ENCODE data around the gene LSG1.

DNA sequence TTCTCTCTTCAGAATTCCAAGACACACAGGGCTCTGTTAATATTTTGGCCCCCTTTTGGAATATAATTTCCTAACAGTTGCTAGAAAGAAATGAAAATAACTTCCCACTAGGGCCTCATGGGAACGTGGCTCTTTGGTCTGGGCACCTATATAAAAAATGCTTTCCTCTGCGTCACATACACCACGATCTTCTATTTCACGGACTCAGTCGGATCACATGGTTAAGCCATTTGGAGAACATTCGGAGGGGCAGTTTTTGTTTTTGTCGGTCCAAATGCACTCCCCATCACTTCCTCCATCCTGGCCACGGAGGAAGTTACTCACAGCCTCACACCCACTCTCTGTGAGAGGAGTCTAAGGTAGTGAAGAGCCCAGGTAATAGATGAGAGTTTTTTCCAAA is 59.8 kb downstream of the LSG1 start:
- no peak for TF ChIP-seq POLR2A (IDR thresholded peaks at IDR 0.05)
- TF ChIP-seq, protein P1, sequence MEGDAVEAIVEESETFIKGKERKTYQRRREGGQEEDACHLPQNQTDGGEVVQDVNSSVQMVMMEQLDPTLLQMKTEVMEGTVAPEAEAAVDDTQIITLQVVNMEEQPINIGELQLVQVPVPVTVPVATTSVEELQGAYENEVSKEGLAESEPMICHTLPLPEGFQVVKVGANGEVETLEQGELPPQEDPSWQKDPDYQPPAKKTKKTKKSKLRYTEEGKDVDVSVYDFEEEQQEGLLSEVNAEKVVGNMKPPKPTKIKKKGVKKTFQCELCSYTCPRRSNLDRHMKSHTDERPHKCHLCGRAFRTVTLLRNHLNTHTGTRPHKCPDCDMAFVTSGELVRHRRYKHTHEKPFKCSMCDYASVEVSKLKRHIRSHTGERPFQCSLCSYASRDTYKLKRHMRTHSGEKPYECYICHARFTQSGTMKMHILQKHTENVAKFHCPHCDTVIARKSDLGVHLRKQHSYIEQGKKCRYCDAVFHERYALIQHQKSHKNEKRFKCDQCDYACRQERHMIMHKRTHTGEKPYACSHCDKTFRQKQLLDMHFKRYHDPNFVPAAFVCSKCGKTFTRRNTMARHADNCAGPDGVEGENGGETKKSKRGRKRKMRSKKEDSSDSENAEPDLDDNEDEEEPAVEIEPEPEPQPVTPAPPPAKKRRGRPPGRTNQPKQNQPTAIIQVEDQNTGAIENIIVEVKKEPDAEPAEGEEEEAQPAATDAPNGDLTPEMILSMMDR (IDR thresholded peaks at IDR 0.05): no peak

Measured in right lobe of liver (tissue), 4 donors.